ENCODE measurements around the gene SLC39A11.

Gene SLC39A11

DNA sequence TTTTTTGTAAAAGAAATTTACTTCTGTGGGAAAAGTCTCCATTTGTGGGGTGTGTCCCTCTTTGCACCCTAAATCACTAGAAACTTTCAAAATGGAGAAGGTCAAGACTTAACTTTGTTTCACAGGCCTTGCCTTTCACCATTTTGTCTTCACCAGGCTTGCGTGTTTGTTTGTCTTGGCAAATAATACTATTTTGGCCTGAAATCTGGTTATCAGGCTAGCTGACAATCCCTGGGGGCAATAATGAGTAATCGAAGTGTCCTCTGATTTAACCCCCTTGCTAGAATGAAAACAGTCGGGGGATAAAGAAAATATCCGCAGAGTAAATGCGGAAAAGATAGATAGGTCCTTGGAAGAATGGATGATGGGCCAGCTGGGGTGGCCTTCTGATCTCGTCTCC lies 34.5 kb downstream of the SLC39A11 start:
- DNase-seq: no peak
- no peaks in the 10 kb centered on the region for H3K9me3 Mint-ChIP-seq
- no peak overlapping the region for H3K27ac Mint-ChIP-seq
- peaks cover 3% of the 10 kb centered on the region for H3K36me3 Mint-ChIP-seq (ENCODE audit: low read depth)
- H3K27me3 Mint-ChIP-seq: no peaks in the 10 kb centered on the region
- H3K4me3 Mint-ChIP-seq: no peak overlapping the region
- peaks cover 3% of the 10 kb centered on the region for H3K4me1 Mint-ChIP-seq (ENCODE audit: low read depth)

DNA sequence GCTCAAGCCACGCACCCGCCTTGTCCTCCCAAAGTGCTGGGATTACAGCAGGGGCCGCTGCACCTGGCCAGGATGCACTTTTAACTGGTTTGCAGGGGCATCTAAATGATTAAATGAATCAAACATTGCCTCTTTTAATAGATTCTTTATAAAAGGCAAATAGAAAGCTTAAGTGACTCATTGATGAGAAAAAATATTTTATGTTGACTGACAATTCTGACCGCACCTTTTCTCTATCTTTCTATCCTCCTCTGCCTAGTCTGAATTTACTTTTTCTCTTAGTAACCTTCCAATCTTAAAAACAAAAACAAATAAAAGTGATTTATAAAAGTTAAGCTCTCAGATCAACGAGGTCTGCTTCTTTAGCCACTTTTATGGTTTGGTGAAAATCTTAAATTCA lies 35.3 kb downstream of the SLC39A11 start:
- Mint-ChIP-seq H3K4me3 (no peak overlapping the region), H3K27ac (no peak overlapping the region), H3K36me3 (ENCODE audit: low read depth) (peaks cover 3% of the 10 kb centered on the region), H3K4me1 (ENCODE audit: low read depth) (peaks cover 3% of the 10 kb centered on the region), H3K27me3 (no peaks in the 10 kb centered on the region), H3K9me3 (no peaks in the 10 kb centered on the region)
- no peak for DNase-seq

DNA sequence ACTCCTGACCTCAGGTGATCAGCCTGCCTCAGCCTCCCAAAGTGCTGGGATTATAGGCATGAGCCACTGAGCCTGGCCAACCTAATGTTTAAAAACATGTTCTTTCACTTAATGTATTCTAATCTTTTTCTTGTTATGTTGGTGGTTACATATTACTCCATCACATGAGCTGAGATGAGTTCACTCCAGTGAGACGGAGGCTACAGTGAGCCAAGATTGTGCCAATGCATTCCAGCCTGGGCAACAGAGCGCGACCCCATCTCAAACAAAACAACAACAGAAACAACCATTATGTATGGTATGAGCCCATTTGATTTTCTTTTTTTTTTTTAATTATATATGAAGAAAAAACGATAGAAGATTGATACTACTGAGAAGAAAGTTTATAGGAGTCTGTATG lies 39.6 kb downstream of the SLC39A11 start:
- no peaks in the 10 kb centered on the region for H3K4me1 Mint-ChIP-seq (ENCODE audit: low read depth)
- no peak overlapping the region for H3K4me3 Mint-ChIP-seq
- no peaks in the 10 kb centered on the region for H3K27me3 Mint-ChIP-seq
- H3K27ac Mint-ChIP-seq: no peak overlapping the region
- H3K9me3 Mint-ChIP-seq: no peaks in the 10 kb centered on the region
- no peak for DNase-seq
- peaks cover 24% of the 10 kb centered on the region for H3K36me3 Mint-ChIP-seq (ENCODE audit: low read depth)

DNA sequence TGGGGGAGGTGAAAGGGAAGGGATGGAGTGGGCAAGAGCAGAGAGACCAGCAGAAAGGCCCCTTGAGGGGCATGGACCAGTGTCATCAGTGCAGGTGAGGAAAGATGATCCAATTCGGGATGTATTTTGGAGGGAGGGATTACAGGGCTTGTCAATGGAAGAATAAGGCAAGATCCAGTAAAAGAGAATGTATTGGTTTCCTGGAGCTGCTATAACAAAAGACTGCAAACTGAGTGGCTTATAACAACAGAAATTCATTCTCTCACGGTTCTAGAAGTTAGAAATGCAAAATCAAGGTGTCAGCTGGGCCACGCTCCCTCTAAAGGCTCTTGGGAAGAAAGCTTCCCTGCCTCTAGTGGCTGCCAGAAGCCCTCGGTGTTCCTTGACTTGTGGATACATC lies 41.7 kb downstream of the SLC39A11 start:
- Mint-ChIP-seq H3K27ac (no peak overlapping the region), H3K4me3 (no peak overlapping the region), H3K27me3 (no peaks in the 10 kb centered on the region), H3K9me3 (no peaks in the 10 kb centered on the region), H3K4me1 (ENCODE audit: low read depth) (no peaks in the 10 kb centered on the region), H3K36me3 (ENCODE audit: low read depth) (peaks cover 32% of the 10 kb centered on the region)
- no peak for DNase-seq

DNA sequence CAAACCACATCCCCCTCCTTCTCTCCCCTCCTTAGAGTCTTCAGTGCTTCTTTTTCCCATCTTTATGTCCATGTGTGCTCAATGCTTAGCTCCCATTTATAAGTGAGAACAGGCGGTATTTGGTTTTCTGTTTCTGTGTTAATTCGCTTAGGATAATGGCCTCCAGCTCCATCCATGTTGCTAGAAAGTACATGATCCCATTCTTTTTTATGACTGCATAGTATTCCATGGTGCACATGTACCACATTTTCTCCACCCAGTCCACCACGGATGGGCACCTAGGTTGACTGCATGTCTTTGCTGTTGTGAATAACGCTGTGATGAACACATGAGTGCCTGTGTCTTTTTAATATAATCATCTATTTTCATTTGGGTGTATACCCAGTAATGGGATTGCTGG lies 44.3 kb downstream of the SLC39A11 start:
- H3K27ac Mint-ChIP-seq: no peak overlapping the region
- peaks cover 2% of the 10 kb centered on the region for H3K4me1 Mint-ChIP-seq (ENCODE audit: low read depth)
- H3K4me3 Mint-ChIP-seq: no peak overlapping the region
- no peaks in the 10 kb centered on the region for H3K9me3 Mint-ChIP-seq
- H3K27me3 Mint-ChIP-seq: no peaks in the 10 kb centered on the region
- peaks cover 46% of the 10 kb centered on the region for H3K36me3 Mint-ChIP-seq (ENCODE audit: low read depth)
- no peak for DNase-seq

DNA sequence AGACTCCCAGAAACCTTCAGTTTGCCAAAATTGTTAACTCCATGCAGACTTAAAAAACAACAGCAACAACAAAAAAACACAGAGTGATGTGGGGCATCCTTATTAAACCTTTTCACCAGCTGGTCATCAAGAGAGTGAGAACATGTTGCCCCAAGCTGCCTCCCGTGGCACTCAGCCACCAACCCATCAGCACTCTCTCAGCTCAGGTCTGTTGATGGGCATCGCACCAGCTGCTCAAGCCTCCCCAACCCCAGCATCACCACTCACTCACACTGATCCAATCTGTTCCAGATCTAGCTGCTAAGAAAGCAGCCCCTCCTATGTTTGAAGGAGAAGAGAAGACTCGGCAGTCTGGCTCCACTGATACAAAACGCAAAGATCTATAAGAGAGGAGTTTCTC lies 46.8 kb downstream of the SLC39A11 start:
- Mint-ChIP-seq H3K27ac (no peak overlapping the region), H3K4me3 (no peak overlapping the region), H3K36me3 (ENCODE audit: low read depth) (peaks cover 59% of the 10 kb centered on the region), H3K4me1 (ENCODE audit: low read depth) (peaks cover 2% of the 10 kb centered on the region), H3K27me3 (no peaks in the 10 kb centered on the region), H3K9me3 (peaks cover 8% of the 10 kb centered on the region)
- DNase-seq: no peak

DNA sequence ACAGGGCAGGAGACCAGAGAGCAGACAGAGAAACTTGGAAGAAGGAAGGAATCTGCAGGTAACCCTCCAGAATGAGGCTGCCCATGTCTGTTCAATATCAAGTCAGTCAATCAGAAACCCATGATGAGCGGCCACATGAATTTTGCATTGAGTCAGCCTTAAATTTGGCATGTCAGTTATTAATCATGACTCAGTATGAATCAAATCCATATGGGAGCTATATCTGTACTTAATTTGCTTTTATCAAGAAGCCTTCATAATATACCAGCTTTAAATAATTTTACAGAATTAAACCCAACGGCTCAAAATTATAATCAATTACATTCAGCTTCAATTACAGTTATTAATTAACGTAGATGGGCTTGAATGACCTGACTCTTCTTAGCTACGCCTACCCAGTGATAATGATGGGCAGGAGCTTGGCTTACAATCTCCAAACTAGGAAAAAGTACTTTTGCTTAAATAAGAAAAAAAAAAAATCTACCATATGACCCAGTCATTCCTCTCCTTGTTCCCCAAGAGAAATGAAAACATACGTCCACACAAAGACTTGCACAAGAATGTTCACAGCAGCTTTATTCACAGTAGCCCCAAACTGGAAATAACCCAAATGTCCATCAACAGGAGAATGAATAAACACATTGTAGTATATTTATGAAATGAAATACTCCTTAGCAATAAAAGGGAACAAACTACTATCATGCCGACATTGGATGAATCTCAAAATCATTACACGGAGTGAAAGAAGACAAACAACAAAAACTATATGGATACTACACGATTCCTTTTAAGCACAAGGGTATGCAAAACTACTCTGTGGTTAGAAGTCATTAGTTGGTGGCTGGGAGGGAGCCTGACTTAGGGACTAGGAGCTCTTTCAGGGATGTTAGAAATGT lies 48.6 kb downstream of the SLC39A11 start:
- Mint-ChIP-seq H3K27me3 (no peaks in the 10 kb centered on the region), H3K4me3 (no peak overlapping the region), H3K27ac (no peak overlapping the region), H3K9me3 (peaks cover 13% of the 10 kb centered on the region), H3K36me3 (ENCODE audit: low read depth) (peaks cover 57% of the 10 kb centered on the region), H3K4me1 (ENCODE audit: low read depth) (peaks cover 2% of the 10 kb centered on the region)
- DNase-seq: no peak

DNA sequence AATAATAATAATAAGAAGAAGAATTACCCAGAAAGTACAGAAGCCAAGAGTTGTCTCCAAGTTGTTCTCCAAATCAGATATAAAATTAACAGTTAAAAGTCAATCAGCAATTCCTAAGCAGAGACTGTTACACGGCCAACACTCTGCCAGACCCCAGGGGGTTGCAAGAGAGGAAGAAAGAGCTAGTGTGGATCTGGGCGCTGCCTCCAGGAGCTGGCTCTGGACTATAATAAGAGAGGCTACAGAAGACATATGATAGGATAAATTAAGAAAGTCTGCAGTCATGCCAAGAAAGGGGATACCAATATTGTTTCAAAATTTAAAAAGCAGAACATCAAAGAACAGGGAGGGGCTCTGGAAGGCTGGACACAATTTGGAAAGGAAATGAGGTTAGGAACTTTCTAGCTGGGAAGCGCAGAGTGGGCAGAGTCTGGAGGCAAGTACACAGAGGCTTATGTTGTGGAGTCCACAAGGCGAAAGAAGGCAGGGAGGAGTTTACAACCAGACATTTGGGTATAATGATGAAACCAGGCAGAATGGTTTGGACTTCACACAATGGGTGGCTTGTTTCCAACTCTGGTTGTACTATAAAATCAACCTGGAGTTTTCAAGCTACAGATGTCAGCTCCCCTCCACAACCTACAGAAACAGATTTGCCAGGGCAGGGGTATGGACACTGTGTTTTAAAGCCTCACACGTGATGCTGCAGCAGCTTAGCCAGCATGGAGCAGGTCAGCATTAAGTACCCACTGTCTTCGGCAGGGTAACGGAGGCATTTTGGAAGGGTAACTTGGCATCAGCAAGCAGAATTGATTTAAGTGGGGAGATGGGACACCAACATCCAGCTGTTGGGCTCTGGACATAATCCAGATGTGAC lies 49.4 kb downstream of the SLC39A11 start:
- H3K27me3 Mint-ChIP-seq: no peaks in the 10 kb centered on the region
- H3K4me1 Mint-ChIP-seq (ENCODE audit: low read depth): peaks cover 2% of the 10 kb centered on the region
- H3K27ac Mint-ChIP-seq: no peak overlapping the region
- H3K9me3 Mint-ChIP-seq: peaks cover 13% of the 10 kb centered on the region
- no peak for DNase-seq
- H3K36me3 Mint-ChIP-seq (ENCODE audit: low read depth): peaks cover 54% of the 10 kb centered on the region
- no peak overlapping the region for H3K4me3 Mint-ChIP-seq

DNA sequence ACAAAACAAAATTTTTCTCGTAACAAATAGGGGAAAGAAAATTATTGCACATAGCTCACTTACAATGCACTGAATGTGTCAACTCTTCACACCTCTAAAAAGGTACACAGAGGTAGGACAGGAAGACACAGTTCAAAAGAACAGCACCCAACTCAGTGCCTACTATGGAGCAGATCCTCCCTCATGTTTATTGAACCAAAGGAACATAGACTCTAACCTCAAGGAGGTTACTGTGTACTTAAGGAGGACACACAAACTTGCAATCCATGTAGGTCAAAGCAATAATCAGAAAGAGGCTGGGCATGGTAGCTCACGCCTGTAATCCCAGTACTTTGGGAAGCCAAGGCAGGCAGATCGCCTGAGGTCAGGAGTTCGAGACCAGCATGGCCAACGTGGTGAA lies 50.3 kb downstream of the SLC39A11 start:
- no peaks in the 10 kb centered on the region for H3K27me3 Mint-ChIP-seq
- peaks cover 60% of the 10 kb centered on the region for H3K36me3 Mint-ChIP-seq (ENCODE audit: low read depth)
- H3K9me3 Mint-ChIP-seq: peaks cover 13% of the 10 kb centered on the region
- H3K27ac Mint-ChIP-seq: no peak overlapping the region
- peaks cover 2% of the 10 kb centered on the region for H3K4me1 Mint-ChIP-seq (ENCODE audit: low read depth)
- DNase-seq: no peak
- H3K4me3 Mint-ChIP-seq: no peak overlapping the region

DNA sequence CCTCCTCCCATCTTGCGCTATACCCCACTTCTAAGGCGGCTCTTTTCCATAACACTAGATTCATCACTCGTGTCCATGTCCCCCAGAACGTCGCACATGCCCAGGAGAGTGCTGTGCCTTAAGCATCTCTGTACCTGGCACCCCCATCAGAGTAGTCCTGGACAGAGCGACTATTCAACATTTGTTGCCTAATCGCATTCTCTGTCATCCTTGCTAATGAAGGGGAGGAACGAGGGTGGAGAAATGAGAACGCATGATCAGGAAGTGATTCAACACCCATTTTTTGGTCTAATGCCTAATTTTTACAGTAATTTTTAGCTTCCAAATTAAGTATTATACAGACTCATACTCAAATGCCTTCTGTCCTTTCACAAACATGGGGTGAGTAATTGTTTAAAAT lies 53.2 kb downstream of the SLC39A11 start:
- Mint-ChIP-seq H3K27me3 (no peaks in the 10 kb centered on the region), H3K27ac (no peak overlapping the region), H3K4me3 (no peak overlapping the region), H3K36me3 (ENCODE audit: low read depth) (peaks cover 51% of the 10 kb centered on the region), H3K9me3 (peaks cover 13% of the 10 kb centered on the region), H3K4me1 (ENCODE audit: low read depth) (peaks cover 2% of the 10 kb centered on the region)
- no peak for DNase-seq

DNA sequence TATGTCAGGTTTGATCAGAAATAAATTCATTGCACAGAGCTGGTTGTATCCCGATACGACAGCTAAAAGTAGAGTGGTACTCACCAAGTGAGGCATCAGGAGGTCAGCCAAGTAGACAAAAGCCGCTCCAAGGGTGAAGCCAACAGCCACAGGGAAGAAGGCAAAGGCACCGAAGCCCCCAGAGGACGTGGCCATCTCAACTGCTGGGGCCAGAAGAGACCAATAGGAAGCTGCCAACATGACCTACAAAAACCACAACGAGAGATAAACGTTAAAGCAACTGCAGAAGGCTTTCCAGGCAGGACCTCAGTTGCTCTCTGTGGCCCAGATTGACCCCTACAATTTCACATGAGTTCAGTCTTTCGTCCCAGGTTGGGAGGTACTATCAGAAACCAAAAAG lies 61.0 kb downstream of the SLC39A11 start:
- H3K36me3 Mint-ChIP-seq (ENCODE audit: low read depth): peaks cover 48% of the 10 kb centered on the region
- no peak overlapping the region for H3K27ac Mint-ChIP-seq
- H3K27me3 Mint-ChIP-seq: no peaks in the 10 kb centered on the region

DNA sequence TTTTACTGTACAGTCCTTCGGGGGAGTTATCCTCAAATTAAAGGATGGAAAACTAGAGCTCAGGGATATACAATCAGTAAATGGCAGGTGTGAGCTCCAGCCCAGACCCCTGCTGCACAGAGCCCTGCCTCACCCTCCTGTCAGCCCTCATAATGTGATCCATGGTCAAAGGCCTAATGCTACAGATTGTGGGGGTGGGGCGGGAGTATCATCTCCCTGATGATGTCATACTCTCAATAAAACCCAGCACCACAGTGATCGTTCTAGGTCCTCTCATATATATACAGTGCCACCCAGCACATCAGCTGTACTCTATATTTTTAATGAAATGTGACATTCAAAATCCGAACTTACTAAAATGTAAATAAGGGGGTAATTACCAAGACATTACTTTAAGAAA lies 61.5 kb downstream of the SLC39A11 start:
- no peaks in the 10 kb centered on the region for H3K27me3 Mint-ChIP-seq
- no peak overlapping the region for H3K4me3 Mint-ChIP-seq
- no peak overlapping the region for H3K27ac Mint-ChIP-seq
- DNase-seq: no peak
- H3K36me3 Mint-ChIP-seq (ENCODE audit: low read depth): peaks cover 51% of the 10 kb centered on the region
- no peaks in the 10 kb centered on the region for H3K4me1 Mint-ChIP-seq (ENCODE audit: low read depth)
- H3K9me3 Mint-ChIP-seq: no peaks in the 10 kb centered on the region

More for the DNA sequence above, 61.0 kb downstream of the SLC39A11 start:
- no peaks in the 10 kb centered on the region for H3K9me3 Mint-ChIP-seq
- H3K4me1 Mint-ChIP-seq (ENCODE audit: low read depth): no peaks in the 10 kb centered on the region
- DNase-seq: no peak
- H3K4me3 Mint-ChIP-seq: no peak overlapping the region

DNA sequence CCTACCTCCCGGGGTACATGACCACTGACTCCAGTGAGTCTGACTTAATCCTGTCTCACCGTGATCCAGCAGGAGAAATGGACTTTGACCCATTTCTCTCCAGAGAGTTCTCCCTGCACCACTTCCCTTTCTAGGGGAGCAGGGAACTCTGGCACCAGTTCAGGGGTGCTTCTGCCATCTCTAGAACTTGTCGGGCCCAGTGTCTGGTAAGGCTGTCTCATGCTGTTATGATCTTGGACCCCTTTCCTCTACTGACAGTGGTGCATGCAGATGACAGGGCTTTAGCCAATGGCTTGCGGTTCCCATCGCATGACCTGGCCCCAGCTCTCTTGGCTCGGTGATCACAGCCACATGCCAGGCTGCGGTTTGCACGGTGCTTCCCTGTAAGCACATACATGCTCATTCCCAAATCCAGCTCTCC lies 62.0 kb downstream of the SLC39A11 start:
- Mint-ChIP-seq H3K36me3 (ENCODE audit: low read depth) (peaks cover 52% of the 10 kb centered on the region), H3K4me1 (ENCODE audit: low read depth) (no peaks in the 10 kb centered on the region), H3K9me3 (no peaks in the 10 kb centered on the region), H3K27ac (no peak overlapping the region), H3K27me3 (no peaks in the 10 kb centered on the region), H3K4me3 (no peak overlapping the region)
- DNase-seq: no peak

DNA sequence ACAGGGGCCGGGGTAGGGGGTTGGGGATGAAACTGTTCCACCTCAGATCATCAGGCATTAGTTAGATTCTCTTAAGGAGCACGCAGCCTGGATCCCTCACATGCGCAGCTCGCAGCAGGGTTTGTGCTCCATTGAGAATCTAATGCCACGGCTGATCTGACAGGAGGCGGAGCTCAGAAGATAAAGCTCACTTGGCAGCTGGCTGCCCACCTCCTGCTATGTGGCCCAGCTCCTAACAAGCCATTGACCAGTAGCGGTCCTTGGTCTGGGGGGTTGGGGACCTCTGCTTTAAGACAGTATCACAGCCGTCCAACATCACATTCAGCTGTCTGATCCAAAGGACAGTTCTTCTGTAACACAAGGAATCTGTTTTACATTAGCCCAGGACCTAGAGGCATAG lies 62.5 kb downstream of the SLC39A11 start:
- no peaks in the 10 kb centered on the region for H3K27me3 Mint-ChIP-seq
- H3K4me1 Mint-ChIP-seq (ENCODE audit: low read depth): no peaks in the 10 kb centered on the region

DNA sequence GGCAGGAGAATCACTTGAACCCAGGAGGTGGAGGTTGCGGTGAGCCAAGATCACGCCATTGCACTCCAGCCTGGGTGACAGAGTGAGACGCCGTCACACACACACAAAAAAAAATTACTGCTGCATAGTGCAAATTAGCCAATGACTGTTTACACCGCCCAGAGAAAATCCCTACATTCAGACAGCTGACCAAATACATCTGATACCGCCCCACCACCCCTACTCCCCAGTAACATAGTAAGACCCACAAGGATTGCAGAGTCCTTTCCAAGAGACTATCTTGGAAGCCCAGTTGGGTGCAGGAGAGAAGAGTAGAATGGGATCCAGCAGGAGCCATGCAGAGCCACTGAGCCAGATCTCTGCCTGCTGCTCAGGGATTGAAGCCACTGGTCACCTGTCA lies 63.5 kb downstream of the SLC39A11 start:
- DNase-seq: no peak
- H3K4me1 Mint-ChIP-seq (ENCODE audit: low read depth): no peaks in the 10 kb centered on the region
- H3K27ac Mint-ChIP-seq: no peak overlapping the region
- H3K4me3 Mint-ChIP-seq: no peak overlapping the region
- peaks cover 62% of the 10 kb centered on the region for H3K36me3 Mint-ChIP-seq (ENCODE audit: low read depth)
- no peaks in the 10 kb centered on the region for H3K27me3 Mint-ChIP-seq
- no peaks in the 10 kb centered on the region for H3K9me3 Mint-ChIP-seq

More for the DNA sequence above, 62.5 kb downstream of the SLC39A11 start:
- DNase-seq: no peak
- H3K36me3 Mint-ChIP-seq (ENCODE audit: low read depth): peaks cover 55% of the 10 kb centered on the region
- H3K4me3 Mint-ChIP-seq: no peak overlapping the region
- H3K27ac Mint-ChIP-seq: no peak overlapping the region
- no peaks in the 10 kb centered on the region for H3K9me3 Mint-ChIP-seq
